HG03103 (cell line): ENCODE measurements around the gene RUNX2.

Experiments
- ATAC-seq: cut with Tn5 transposase; IDR thresholded peaks from one replicate; pipeline ENCODE4 v1.9.1; 2021; ENCODE audit warnings: low read depth; ENCODE audit not compliant: unreplicated experiment

RUNX2 gene

GRCh38 chr6:45398075-45398813 lies 70.1 kb downstream of the RUNX2 start:
- no peak for ATAC-seq

GRCh38 chr6:45400021-45400420 lies 71.9 kb downstream of the RUNX2 start:
- ATAC-seq, result no peak

GRCh38 chr6:45411959-45412358 lies 83.8 kb downstream of the RUNX2 start:
- ATAC-seq, result no peak

- no peak for ATAC-seq
Observed at GRCh38 chr6:45415315-45415714, 87.2 kb downstream of the RUNX2 start.

- ATAC-seq, result no peak
Observed at GRCh38 chr6:45415788-45416518, 87.8 kb downstream of the RUNX2 start.

- no peak for ATAC-seq
Observed at GRCh38 chr6:45416700-45417099, 88.6 kb downstream of the RUNX2 start.

GRCh38 chr6:45417436-45417835 lies 89.3 kb downstream of the RUNX2 start:
- no peak for ATAC-seq

GRCh38 chr6:45419571-45420082 lies 91.5 kb downstream of the RUNX2 start:
- ATAC-seq, result no peak

GRCh38 chr6:45420083-45420908 lies 92.2 kb downstream of the RUNX2 start:
- no peak for ATAC-seq

GRCh38 chr6:45420909-45421708 lies 93.0 kb downstream of the RUNX2 start:
- ATAC-seq, result no peak

- ATAC-seq, result no peak
Observed at GRCh38 chr6:45421709-45422502, 93.8 kb downstream of the RUNX2 start.

- no peak for ATAC-seq
Observed at GRCh38 chr6:45422503-45423110, 94.5 kb downstream of the RUNX2 start.

GRCh38 chr6:45423111-45423823 lies 95.1 kb downstream of the RUNX2 start:
- ATAC-seq, result no peak

GRCh38 chr6:45423824-45424450 lies 95.8 kb downstream of the RUNX2 start:
- ATAC-seq, result no peak

- ATAC-seq, result no peak
Observed at GRCh38 chr6:45424451-45424861, 96.3 kb downstream of the RUNX2 start.

- ATAC-seq, result no peak
Observed at GRCh38 chr6:45426251-45426650, 98.1 kb downstream of the RUNX2 start.

- no peak for ATAC-seq
Observed at GRCh38 chr6:45427726-45428125, 99.6 kb downstream of the RUNX2 start.

- ATAC-seq, result no peak
Observed at GRCh38 chr6:45428727-45429126, 100.6 kb downstream of the RUNX2 start.
